ENCODE data around the gene SORL1. TPM values are rescaled to one million over a fixed set of nuclear protein-coding genes. Genes with fewer than 3 reads are reported as not detected.

Gene SORL1
- total RNA-seq, 1 experiment from 2014 or later, result 4.9 TPM

- intact Hi-C loops (cut with micrococcal nuclease; ENCODE audit: unreplicated experiment), result loop anchor here (10.0 kb wide), 2 partner anchors 65 to 925 kb away; no protein-coding TSS in a partner anchor
- Histone ChIP-seq H3K79me2 (ENCODE audit: low read depth) (no peaks in the 10 kb centered on the region), H3K27ac (no peak overlapping the region), H3K4me3 (no peak overlapping the region), H3K36me3 (ENCODE audit: low read depth) (no peaks in the 10 kb centered on the region), H3K9me2 (ENCODE audit: insufficient read depth) (no peaks in the 10 kb centered on the region), H4K20me1 (ENCODE audit: insufficient read depth) (no peaks in the 10 kb centered on the region), H3K27me3 (ENCODE audit: insufficient read depth, low read depth) (no peaks in the 10 kb centered on the region), H3K4me2 (no peak overlapping the region), H3K9me3 (ENCODE audit: insufficient read depth, low read depth) (no peaks in the 10 kb centered on the region), H3F3A (ENCODE audit: insufficient read depth, low read depth) (peaks cover 28% of the 10 kb centered on the region), H3K4me1 (replicated peaks; ENCODE audit: insufficient read depth) (peaks cover 39% of the 10 kb centered on the region), H2AFZ (no peak overlapping the region)
- POLR2A ChIA-PET (ENCODE audit: unreplicated experiment), result no interaction called here
- no TSS peak for BruUV-seq (replicated peaks)
- TF ChIP-seq EZH2 (IDR thresholded peaks at IDR 0.05; ENCODE audit: low read depth) (no peak), CTCF (conservative IDR thresholded peaks at IDR 0.05) (no peak)
- CTCF ChIA-PET, result no interaction called here
- DNase-seq, result no peak
Observed at GRCh38 chr11:121469910-121470309, 17.8 kb downstream of the SORL1 start.

GRCh38 chr11:121471167-121471566 is 19.1 kb downstream of the SORL1 start:
- no peaks in the 10 kb centered on the region for H3K9me3 ChIP-seq (ENCODE audit: insufficient read depth, low read depth)
- H3F3A ChIP-seq (ENCODE audit: insufficient read depth, low read depth), result peaks cover 16% of the 10 kb centered on the region
- intact Hi-C loops (cut with micrococcal nuclease; ENCODE audit: unreplicated experiment), result no loop called here
- no peak overlapping the region for H2AFZ ChIP-seq
- no peaks in the 10 kb centered on the region for H3K27me3 ChIP-seq (ENCODE audit: insufficient read depth, low read depth)
- DNase-seq, result no peak
- no peaks in the 10 kb centered on the region for H3K9me2 ChIP-seq (ENCODE audit: insufficient read depth)
- TF ChIP-seq EZH2 (IDR thresholded peaks at IDR 0.05; ENCODE audit: low read depth), result no peak
- no peak for TF ChIP-seq CTCF (conservative IDR thresholded peaks at IDR 0.05)
- peaks cover 33% of the 10 kb centered on the region for H3K4me1 ChIP-seq (replicated peaks; ENCODE audit: insufficient read depth)
- CTCF ChIA-PET, result no interaction called here
- no peaks in the 10 kb centered on the region for H3K79me2 ChIP-seq (ENCODE audit: low read depth)
- no peaks in the 10 kb centered on the region for H4K20me1 ChIP-seq (ENCODE audit: insufficient read depth)
- BruUV-seq (replicated peaks), result no TSS peak
- no peaks in the 10 kb centered on the region for H3K36me3 ChIP-seq (ENCODE audit: low read depth)
- POLR2A ChIA-PET (ENCODE audit: unreplicated experiment), result no interaction called here
- no peak overlapping the region for H3K4me3 ChIP-seq
- H3K4me2 ChIP-seq, result no peak overlapping the region
- H3K27ac ChIP-seq, result no peak overlapping the region

GRCh38 chr11:121472312-121472711 is 20.2 kb downstream of the SORL1 start:
- TF ChIP-seq EZH2 (IDR thresholded peaks at IDR 0.05; ENCODE audit: low read depth) (no peak), CTCF (conservative IDR thresholded peaks at IDR 0.05) (no peak)
- intact Hi-C loops (cut with micrococcal nuclease; ENCODE audit: unreplicated experiment), result no loop called here
- Histone ChIP-seq H3K36me3 (ENCODE audit: low read depth) (no peaks in the 10 kb centered on the region), H3K27me3 (ENCODE audit: insufficient read depth, low read depth) (no peaks in the 10 kb centered on the region), H3F3A (ENCODE audit: insufficient read depth, low read depth) (peaks cover 7% of the 10 kb centered on the region), H3K9me3 (ENCODE audit: insufficient read depth, low read depth) (no peaks in the 10 kb centered on the region), H3K79me2 (ENCODE audit: low read depth) (no peaks in the 10 kb centered on the region), H4K20me1 (ENCODE audit: insufficient read depth) (no peaks in the 10 kb centered on the region), H3K4me3 (no peak overlapping the region), H3K9me2 (ENCODE audit: insufficient read depth) (no peaks in the 10 kb centered on the region), H3K4me2 (no peak overlapping the region), H3K4me1 (replicated peaks; ENCODE audit: insufficient read depth) (peaks cover 35% of the 10 kb centered on the region), H3K27ac (no peak overlapping the region), H2AFZ (no peak overlapping the region)
- BruUV-seq (replicated peaks), result no TSS peak
- ChIA-PET CTCF (no interaction called here), POLR2A (ENCODE audit: unreplicated experiment) (no interaction called here)
- no peak for DNase-seq
